Small intestine (tissue), 7 donors: ENCODE measurements around the gene CDKAL1. TPM values are rescaled to one million over a fixed set of nuclear protein-coding genes. Genes with fewer than 3 reads are reported as not detected.
"Not testable (repeated sequence)": the region's sequence is repeated elsewhere in the genome, so short reads cannot be mapped to it uniquely, and the experiment has no call there.

Experiments
- DNase-seq, 2 donors: peaks; one replicate each; pipeline versions ENCODE4 v3.0.0 to v3.0.0-alpha.2; 2013
- FAIRE-seq: peaks from 2 replicates; lab custom pipeline; 2012; peaks lifted over from hg19 to GRCh38; lab: Jason Lieb, UNC
- H3K27ac ChIP-seq, 3 donors: one replicate each; pipeline ENCODE4 v1.5.1; 2013; ENCODE audit warnings: low read length in 2 of 3, mild to moderate bottlenecking in 2 of 3, control low read depth in 1 of 3, inconsistent platforms in 1 of 3, low read depth in 1 of 3, moderate library complexity in 1 of 3
- H3K27me3 ChIP-seq, 3 donors: one replicate each; pipeline ENCODE4 v1.6.1; 2013; ENCODE audit warnings: low read length in 3 of 3, inconsistent platforms in 1 of 3; ENCODE audit not compliant: control insufficient read depth in 3 of 3, insufficient read depth in 3 of 3
- H3K36me3 ChIP-seq, 3 donors: one replicate each; pipeline ENCODE4 v1.6.1; 2013; ENCODE audit warnings: low read length in 3 of 3, inconsistent platforms in 1 of 3, low read depth in 1 of 3, mild to moderate bottlenecking in 1 of 3, moderate library complexity in 1 of 3; ENCODE audit not compliant: control insufficient read depth in 3 of 3, insufficient read depth in 2 of 3
- H3K4me1 ChIP-seq, 3 donors: one replicate each; pipeline ENCODE4 v1.6.1; 2013; ENCODE audit warnings: low read length in 2 of 3, inconsistent platforms in 1 of 3, low read depth in 1 of 3, mild to moderate bottlenecking in 1 of 3, moderate library complexity in 1 of 3; ENCODE audit not compliant: control insufficient read depth in 3 of 3, insufficient read depth in 2 of 3
- H3K4me3 ChIP-seq, 3 donors: one replicate each; pipeline ENCODE4 v1.5.1; 2013; ENCODE audit warnings: low read length in 3 of 3, control low read depth in 1 of 3, inconsistent platforms in 1 of 3, low read depth in 1 of 3, mild to moderate bottlenecking in 1 of 3, moderate library complexity in 1 of 3
- H3K9me3 ChIP-seq, 2 donors: one replicate each; pipeline ENCODE4 v1.6.1; 2013; ENCODE audit warnings: low read depth in 1 of 2, low read length in 1 of 2; ENCODE audit not compliant: control insufficient read depth in 2 of 2, insufficient read depth in 1 of 2
- WGBS, 3 donors: extraction: QIAGEN DNeasy Blood & Tissue Kit; methylation state at CpG; one replicate each; pipeline ENCODE4 v1.1.7; 2013; 5-methylcytosine and 5-hydroxymethylcytosine counted together
- polyA plus RNA-seq, 4 donors: library from polyadenylated mRNA; stranded (reverse) in 3 of 4; unstranded in 1 of 4; fragments of 200-250 nt in 3 of 4; fragments of 120-200 nt in 1 of 4; gene quantifications; one replicate each; pipeline versions ENCODE4 v1.2.1 to v1.2.3, GENCODE V29; 2013
- donor health status: healthy with polysubstance abuse.
- donor health status: control.
- donor health status: control.
- donor health status: Bipolar disorder and iron deficiency.
- donor health status: healthy.

The CDKAL1 gene
- polyA plus RNA-seq, 4 donors = 2.4 to 10.5 (median 4.1) TPM

GRCh38 chr6:20716865-20717264 is 182.6 kb downstream of the CDKAL1 start:
- no peaks in the 10 kb centered on the region for H3K36me3 ChIP-seq
- no peak overlapping the region for H3K4me3 ChIP-seq
- FAIRE-seq (no peak), DNase-seq (no peak)
- no peaks in the 10 kb centered on the region for H3K4me1 ChIP-seq
- H3K27ac ChIP-seq = no peak overlapping the region
- H3K9me3 ChIP-seq = no peaks in the 10 kb centered on the region
- H3K27me3 ChIP-seq = no peaks in the 10 kb centered on the region
- 61 to 80% (median 78%) methylated on average over 1 of the region's 1 CpG for WGBS, 3 donors

DNA sequence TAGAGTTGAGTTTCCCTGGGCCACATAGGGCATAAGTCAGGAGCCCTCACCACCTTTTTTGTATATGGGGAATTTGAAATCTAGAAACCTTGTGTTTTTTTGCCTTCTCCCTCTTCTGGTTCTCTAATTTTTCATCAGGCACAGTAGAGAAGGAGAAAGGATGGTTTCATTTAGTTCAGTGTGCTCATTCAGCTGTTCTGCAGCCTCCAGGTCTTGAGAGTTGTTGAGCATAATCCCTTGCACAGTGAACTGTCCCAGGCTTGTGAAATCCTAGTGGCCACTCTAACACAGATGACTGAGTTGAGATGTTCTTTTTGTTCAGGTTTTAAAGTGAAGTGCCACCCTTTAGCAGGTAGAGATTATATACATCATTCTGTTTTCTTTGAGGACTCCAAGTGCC is 183.5 kb downstream of the CDKAL1 start:
- no peak for DNase-seq
- H3K9me3 ChIP-seq = no peaks in the 10 kb centered on the region
- no peak for FAIRE-seq
- H3K4me3 ChIP-seq = no peak overlapping the region
- no peaks in the 10 kb centered on the region for H3K27me3 ChIP-seq
- H3K27ac ChIP-seq = no peak overlapping the region
- no peaks in the 10 kb centered on the region for H3K4me1 ChIP-seq
- peaks cover 0 to under 1% (median 0%) of the 10 kb centered on the region in 3 donors for H3K36me3 ChIP-seq

DNA sequence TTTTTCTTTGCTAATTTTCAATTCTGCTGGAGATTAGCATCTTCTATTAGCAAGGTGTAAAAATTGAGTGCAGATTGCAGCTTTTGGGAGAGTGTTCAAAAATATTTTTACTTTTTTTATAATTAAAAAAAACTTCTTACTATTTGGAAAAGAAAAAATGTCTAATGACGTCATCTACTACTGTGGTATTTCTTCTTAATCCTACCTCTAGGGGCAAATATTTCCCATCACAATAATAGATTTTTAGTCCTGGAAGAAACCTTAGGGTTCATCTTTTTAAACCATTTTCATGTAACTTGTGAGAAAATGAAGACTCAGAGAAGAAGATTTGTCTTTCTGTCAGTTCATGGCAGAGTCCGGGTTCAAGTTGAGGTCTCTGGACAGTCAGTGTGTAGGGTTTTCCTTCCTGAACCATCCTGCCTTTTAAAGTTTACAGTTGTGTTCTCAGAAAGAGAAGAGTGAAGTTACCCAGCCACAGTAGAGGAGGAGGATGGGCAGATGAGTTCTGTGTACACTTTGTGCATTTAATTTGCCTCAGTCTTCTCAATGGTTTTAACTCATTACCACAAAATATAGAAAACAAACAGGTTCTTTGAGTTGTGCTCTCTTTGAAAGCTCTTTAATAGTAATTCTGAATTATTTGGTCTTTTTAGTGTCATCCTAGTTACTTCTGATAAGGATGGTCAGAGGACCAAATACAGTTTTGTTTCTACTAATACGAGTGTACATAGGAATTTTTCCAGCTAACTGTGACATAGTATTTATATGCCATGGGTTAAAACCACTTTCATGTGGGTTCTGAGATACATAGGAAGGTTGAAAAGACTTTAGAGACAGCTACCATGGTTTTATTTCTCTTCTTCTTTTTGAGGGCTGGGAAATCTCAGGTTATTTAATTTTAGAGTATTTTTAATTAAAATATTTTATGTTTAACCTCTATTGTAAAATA is 184.7 kb downstream of the CDKAL1 start:
- no peak overlapping the region for H3K4me3 ChIP-seq
- H3K27ac ChIP-seq = no peak overlapping the region
- DNase-seq = no peak
- H3K4me1 ChIP-seq = no peaks in the 10 kb centered on the region
- H3K9me3 ChIP-seq = no peaks in the 10 kb centered on the region
- H3K27me3 ChIP-seq = no peaks in the 10 kb centered on the region
- no peak for FAIRE-seq
- H3K36me3 ChIP-seq = peaks cover 0 to 4% (median 0%) of the 10 kb centered on the region in 3 donors
- 77 to 95% (median 80%) methylated on average over 3 of the region's 3 CpGs for WGBS, 3 donors

GRCh38 chr6:20719980-20720379 is 185.7 kb downstream of the CDKAL1 start:
- Histone ChIP-seq H3K36me3 (peaks cover 0 to 4% (median 0%) of the 10 kb centered on the region in 3 donors), H3K27ac (no peak overlapping the region), H3K4me1 (no peaks in the 10 kb centered on the region), H3K4me3 (no peak overlapping the region), H3K9me3 (no peaks in the 10 kb centered on the region), H3K27me3 (no peaks in the 10 kb centered on the region)
- FAIRE-seq (no peak), DNase-seq (no peak)
- 91 to 93% (median 92%) methylated on average over 2 of the region's 2 CpGs for WGBS, 3 donors

DNA sequence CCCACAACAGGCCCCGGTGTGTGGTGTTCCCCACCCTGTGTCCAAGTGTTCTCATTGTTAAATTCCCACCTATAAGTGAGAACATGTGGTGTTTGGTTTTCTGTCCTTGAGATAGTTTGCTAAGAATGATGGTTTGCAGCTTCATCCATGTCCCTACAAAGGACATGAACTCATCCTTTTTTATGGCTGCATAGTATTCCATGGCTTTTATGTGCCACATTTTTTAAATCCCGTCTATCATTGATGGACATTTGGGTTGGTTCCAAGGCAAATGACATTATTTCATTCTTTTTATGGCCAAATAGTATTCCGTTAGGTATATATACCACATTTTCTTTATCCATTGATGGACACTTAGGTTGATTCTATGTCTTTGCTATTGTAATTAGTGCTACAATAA is 186.9 kb downstream of the CDKAL1 start:
- H3K27me3 ChIP-seq, H3K27ac ChIP-seq, H3K4me3 ChIP-seq, FAIRE-seq, DNase-seq, H3K36me3 ChIP-seq, H3K9me3 ChIP-seq, H3K4me1 ChIP-seq: not testable (repeated sequence)
- WGBS, 3 donors = 64 to 84% (median 70%) methylated on average over 3 of the region's 3 CpGs

DNA sequence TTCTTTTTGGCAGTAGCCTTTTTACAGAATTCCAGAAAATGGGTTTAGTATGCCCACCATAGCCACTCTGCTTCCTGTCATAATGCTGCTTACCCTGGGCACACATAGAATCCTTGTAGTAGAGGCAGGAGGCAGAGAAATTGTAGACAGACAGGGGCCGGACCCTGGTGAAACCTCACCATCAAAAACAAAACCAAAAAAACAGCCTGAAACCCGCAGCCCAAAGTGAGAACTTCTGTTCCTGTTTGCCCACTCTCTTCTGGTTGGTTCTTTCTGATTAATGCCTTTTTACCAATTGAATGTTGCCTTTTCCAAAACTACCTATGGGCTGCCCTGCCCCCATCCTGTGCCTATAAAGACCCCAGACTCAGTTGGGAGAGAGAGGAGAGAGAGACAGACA is 188.2 kb downstream of the CDKAL1 start:
- peaks cover 0 to 4% (median 0%) of the 10 kb centered on the region in 3 donors for H3K36me3 ChIP-seq
- no peak overlapping the region for H3K4me3 ChIP-seq
- no peak for FAIRE-seq
- no peak overlapping the region for H3K27ac ChIP-seq
- DNase-seq = no peak
- H3K4me1 ChIP-seq = no peaks in the 10 kb centered on the region
- no peaks in the 10 kb centered on the region for H3K9me3 ChIP-seq
- WGBS, 3 donors = 71 to 93% (median 80%) methylated on average over 2 of the region's 2 CpGs
- no peaks in the 10 kb centered on the region for H3K27me3 ChIP-seq

GRCh38 chr6:20723236-20723635 is 189.0 kb downstream of the CDKAL1 start:
- H3K27me3 ChIP-seq = no peaks in the 10 kb centered on the region
- H3K4me1 ChIP-seq = no peaks in the 10 kb centered on the region
- H3K9me3 ChIP-seq = no peaks in the 10 kb centered on the region
- no peak for FAIRE-seq
- no peak for DNase-seq
- WGBS, 3 donors = 98% methylated on average over 12 of the region's 12 CpGs
- H3K27ac ChIP-seq = no peak overlapping the region
- H3K36me3 ChIP-seq = peaks cover 0 to 4% (median 0%) of the 10 kb centered on the region in 3 donors
- no peak overlapping the region for H3K4me3 ChIP-seq

GRCh38 chr6:20724443-20725190 is 190.4 kb downstream of the CDKAL1 start:
- no peaks in the 10 kb centered on the region for H3K27me3 ChIP-seq
- no peaks in the 10 kb centered on the region for H3K9me3 ChIP-seq
- no peak overlapping the region for H3K27ac ChIP-seq
- peaks cover 0 to 4% (median 0%) of the 10 kb centered on the region in 3 donors for H3K36me3 ChIP-seq
- no peaks in the 10 kb centered on the region for H3K4me1 ChIP-seq
- 86 to 96% (median 88%) methylated on average over 6 of the region's 6 CpGs for WGBS, 3 donors
- FAIRE-seq = no peak
- DNase-seq = no peak
- no peak overlapping the region for H3K4me3 ChIP-seq
